DMS79 treated with DMSO at 0.1 percent for 48 hours (cell line): ENCODE results near the gene OR5A2.
"Not testable (repeated sequence)": the region's sequence is repeated elsewhere in the genome, so short reads cannot be mapped to it uniquely, and the experiment has no call there.

Experiments
- DNase-seq: peaks from one replicate; lab custom pipeline; 2025; lab: John Stamatoyannopoulos, UW

Gene OR5A2

GRCh38 chr11:59380263-59381059 lies 45.8 kb downstream of the OR5A2 start:
- no peak for DNase-seq

- DNase-seq, result not testable (repeated sequence)
These were observed 53.9 kb downstream of the OR5A2 start for GRCh38 chr11:59372324-59372723.

GRCh38 chr11:59368238-59369022 lies 57.8 kb downstream of the OR5A2 start:
- DNase-seq, result no peak
